AG09309 (cell line): Measurements from ENCODE around the gene SCN9A.
A peak's percentile ranks its signal among the peaks of the same experiment; 100 is the strongest.
"Not testable (repeated sequence)": the region's sequence is repeated elsewhere in the genome, so short reads cannot be mapped to it uniquely, and the experiment has no call there.

ENCODE experiments used
- DNase-seq: peaks from one replicate; pipeline ENCODE4 v3.0.0-alpha.2; 2010; ENCODE audit warnings: low read depth
- H3K4me3 ChIP-seq: 2 replicates; pipeline ENCODE4 v1.5.1; 2011; ENCODE audit warnings: mild to moderate bottlenecking, low read depth, low read length, moderate library complexity; ENCODE audit not compliant: control insufficient read depth
- TF ChIP-seq, protein P1 (sequence below): IDR thresholded peaks from 2 replicates; pipeline ENCODE4 v1.5.1; 2011; ENCODE audit warnings: mild to moderate bottlenecking, low read depth, low read length, inconsistent platforms; ENCODE audit not compliant: insufficient read depth, control insufficient read depth; ENCODE audit errors: missing control alignments

The SCN9A gene

GRCh38 chr2:166365803-166366420 lies 9.8 kb downstream of the SCN9A start:
- TF ChIP-seq, protein P1, sequence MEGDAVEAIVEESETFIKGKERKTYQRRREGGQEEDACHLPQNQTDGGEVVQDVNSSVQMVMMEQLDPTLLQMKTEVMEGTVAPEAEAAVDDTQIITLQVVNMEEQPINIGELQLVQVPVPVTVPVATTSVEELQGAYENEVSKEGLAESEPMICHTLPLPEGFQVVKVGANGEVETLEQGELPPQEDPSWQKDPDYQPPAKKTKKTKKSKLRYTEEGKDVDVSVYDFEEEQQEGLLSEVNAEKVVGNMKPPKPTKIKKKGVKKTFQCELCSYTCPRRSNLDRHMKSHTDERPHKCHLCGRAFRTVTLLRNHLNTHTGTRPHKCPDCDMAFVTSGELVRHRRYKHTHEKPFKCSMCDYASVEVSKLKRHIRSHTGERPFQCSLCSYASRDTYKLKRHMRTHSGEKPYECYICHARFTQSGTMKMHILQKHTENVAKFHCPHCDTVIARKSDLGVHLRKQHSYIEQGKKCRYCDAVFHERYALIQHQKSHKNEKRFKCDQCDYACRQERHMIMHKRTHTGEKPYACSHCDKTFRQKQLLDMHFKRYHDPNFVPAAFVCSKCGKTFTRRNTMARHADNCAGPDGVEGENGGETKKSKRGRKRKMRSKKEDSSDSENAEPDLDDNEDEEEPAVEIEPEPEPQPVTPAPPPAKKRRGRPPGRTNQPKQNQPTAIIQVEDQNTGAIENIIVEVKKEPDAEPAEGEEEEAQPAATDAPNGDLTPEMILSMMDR = no peak
- no peak overlapping the region for H3K4me3 ChIP-seq
- no peak for DNase-seq

DNA sequence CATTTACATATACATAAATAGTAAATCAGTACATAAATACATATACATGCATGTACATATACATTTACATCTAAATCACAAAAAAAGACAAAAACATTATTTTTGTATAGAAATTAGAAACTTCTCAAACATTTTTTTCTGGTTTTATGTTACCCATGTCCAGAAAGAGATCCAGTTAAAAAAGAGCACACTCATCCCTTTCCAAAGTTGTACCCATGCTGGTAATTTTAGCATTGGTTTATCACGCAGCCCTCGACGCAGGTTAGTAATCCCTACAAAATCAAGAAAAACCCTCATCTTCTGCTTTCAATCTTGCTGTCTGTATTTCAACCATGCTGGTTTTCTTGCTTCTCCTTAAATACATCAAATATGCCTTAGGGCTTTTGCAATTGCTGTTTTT lies 10.5 kb downstream of the SCN9A start:
- H3K4me3 ChIP-seq = no peak overlapping the region
- TF ChIP-seq, protein P1 = no peak
- DNase-seq = no peak

- TF ChIP-seq, protein P1 = no peak
- no peak overlapping the region for H3K4me3 ChIP-seq
These were observed 11.1 kb downstream of the SCN9A start for GRCh38 chr2:166364476-166365161.

GRCh38 chr2:166361351-166362153 lies 14.2 kb downstream of the SCN9A start:
- TF ChIP-seq, protein P1 = peak; percentile 62
- H3K4me3 ChIP-seq = no peak overlapping the region
- no peak for DNase-seq

More at GRCh38 chr2:166364476-166365161, 11.1 kb downstream of the SCN9A start:
- DNase-seq = no peak

GRCh38 chr2:166360906-166361305 lies 14.8 kb downstream of the SCN9A start:
- no peak overlapping the region for H3K4me3 ChIP-seq
- DNase-seq = no peak
- TF ChIP-seq, protein P1 = no peak

DNA sequence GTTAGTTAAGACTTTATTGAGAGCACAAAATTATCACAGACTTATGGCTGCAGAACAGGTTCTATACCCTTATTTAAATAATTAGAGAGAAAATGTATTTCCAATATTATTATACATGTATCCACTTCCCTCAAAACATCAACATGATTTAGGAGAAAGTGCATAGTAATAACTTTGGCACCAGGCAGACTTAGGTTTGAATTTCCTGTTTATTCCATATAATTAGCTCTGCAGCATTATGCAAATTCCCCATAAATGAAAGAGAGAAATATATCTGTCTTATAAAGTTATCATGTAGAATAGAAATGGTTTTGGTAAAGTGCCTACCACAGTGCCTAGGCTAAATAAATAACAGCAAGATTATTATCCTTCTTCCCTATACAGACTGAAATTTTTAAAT lies 15.3 kb downstream of the SCN9A start:
- no peak for DNase-seq
- TF ChIP-seq, protein P1 = no peak
- H3K4me3 ChIP-seq = no peak overlapping the region

DNA sequence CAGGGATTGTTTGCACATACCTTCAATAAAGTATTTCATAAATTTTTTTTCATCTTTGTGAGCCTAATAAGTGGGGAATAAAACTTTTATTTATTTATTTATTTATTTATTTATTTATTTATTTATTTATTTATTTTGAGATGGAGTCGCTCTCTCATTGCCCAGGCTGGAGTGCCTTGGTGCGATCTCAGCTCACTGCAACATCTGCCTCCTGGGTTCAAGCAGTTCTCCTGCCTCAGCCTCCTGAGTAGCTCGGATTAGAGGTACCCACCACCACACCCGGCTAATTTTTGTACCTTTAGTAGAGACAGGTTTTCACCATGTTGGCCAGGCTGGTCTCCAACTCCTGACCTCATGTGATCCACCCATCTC lies 17.8 kb downstream of the SCN9A start:
- not testable (repeated sequence) for H3K4me3 ChIP-seq

More for the DNA sequence above, 17.8 kb downstream of the SCN9A start:
- not testable (repeated sequence) for DNase-seq
